ENCODE data around the gene LMLN.
A peak's percentile ranks its signal among the peaks of the same experiment; 100 is the strongest.
"Not testable (repeated sequence)": the region's sequence is repeated elsewhere in the genome, so short reads cannot be mapped to it uniquely, and the experiment has no call there.

Gene LMLN

GRCh38 chr3:198080521-198081384 lies 120.7 kb downstream of the LMLN start:
- TF ChIP-seq, protein P1, sequence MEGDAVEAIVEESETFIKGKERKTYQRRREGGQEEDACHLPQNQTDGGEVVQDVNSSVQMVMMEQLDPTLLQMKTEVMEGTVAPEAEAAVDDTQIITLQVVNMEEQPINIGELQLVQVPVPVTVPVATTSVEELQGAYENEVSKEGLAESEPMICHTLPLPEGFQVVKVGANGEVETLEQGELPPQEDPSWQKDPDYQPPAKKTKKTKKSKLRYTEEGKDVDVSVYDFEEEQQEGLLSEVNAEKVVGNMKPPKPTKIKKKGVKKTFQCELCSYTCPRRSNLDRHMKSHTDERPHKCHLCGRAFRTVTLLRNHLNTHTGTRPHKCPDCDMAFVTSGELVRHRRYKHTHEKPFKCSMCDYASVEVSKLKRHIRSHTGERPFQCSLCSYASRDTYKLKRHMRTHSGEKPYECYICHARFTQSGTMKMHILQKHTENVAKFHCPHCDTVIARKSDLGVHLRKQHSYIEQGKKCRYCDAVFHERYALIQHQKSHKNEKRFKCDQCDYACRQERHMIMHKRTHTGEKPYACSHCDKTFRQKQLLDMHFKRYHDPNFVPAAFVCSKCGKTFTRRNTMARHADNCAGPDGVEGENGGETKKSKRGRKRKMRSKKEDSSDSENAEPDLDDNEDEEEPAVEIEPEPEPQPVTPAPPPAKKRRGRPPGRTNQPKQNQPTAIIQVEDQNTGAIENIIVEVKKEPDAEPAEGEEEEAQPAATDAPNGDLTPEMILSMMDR (IDR thresholded peaks at IDR 0.05) = peak; percentile 43
- DNase-seq (ENCODE audit: low spot score) = peak; percentile 75
- Histone ChIP-seq H3K27ac (no peak overlapping the region), H3K4me3 (peak overlapping the region; percentile 62)

GRCh38 chr3:198081421-198081844 lies 121.4 kb downstream of the LMLN start:
- TF ChIP-seq, protein P1 (IDR thresholded peaks at IDR 0.05) = no peak
- H3K27ac ChIP-seq = no peak overlapping the region
- peak overlapping the region; percentile 62 for H3K4me3 ChIP-seq
- no peak for DNase-seq (ENCODE audit: low spot score)

DNA sequence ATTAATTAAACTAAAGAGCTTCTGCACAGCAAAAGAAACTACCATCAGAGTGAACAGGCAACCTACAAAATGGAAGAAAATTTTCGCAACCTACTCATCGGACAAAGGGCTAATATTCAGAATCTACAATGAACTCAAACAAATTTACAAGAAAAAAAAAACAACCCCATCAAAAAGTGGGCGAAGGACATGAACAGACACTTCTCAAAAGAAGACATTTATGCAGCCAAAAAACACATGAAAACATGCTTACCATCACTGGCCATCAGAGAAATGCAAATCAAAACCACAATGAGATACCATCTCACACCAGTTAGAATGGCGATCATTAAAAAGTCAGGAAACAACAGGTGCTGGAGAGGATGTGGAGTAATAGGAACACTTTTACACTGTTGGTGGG lies 122.2 kb downstream of the LMLN start:
- DNase-seq (ENCODE audit: low spot score); H3K27ac ChIP-seq; H3K4me3 ChIP-seq: not testable (repeated sequence)

GRCh38 chr3:198088421-198088955 lies 128.5 kb downstream of the LMLN start:
- TF ChIP-seq, protein P1 (IDR thresholded peaks at IDR 0.05) = no peak

GRCh38 chr3:198090795-198091332 lies 130.8 kb downstream of the LMLN start:
- DNase-seq (ENCODE audit: low spot score) = no peak
- Histone ChIP-seq H3K4me3 (no peak overlapping the region), H3K27ac (no peak overlapping the region)
- TF ChIP-seq, protein P1 (IDR thresholded peaks at IDR 0.05) = no peak

More at GRCh38 chr3:198088421-198088955, 128.5 kb downstream of the LMLN start:
- no peak for DNase-seq (ENCODE audit: low spot score)
- no peak overlapping the region for H3K4me3 ChIP-seq
- H3K27ac ChIP-seq = no peak overlapping the region

GRCh38 chr3:198092276-198092675 lies 132.3 kb downstream of the LMLN start:
- Histone ChIP-seq H3K27ac (no peak overlapping the region), H3K4me3 (no peak overlapping the region)
- TF ChIP-seq, protein P1 (IDR thresholded peaks at IDR 0.05) = no peak
- no peak for DNase-seq (ENCODE audit: low spot score)

- Histone ChIP-seq H3K27ac (no peak overlapping the region), H3K4me3 (no peak overlapping the region)
- no peak for DNase-seq (ENCODE audit: low spot score)
- TF ChIP-seq, protein P1 (IDR thresholded peaks at IDR 0.05) = no peak
These were observed 133.2 kb downstream of the LMLN start for GRCh38 chr3:198093112-198093679.
